Measurements from ENCODE around the gene NOP58.

GRCh38 chr2:202270487-202270886, 4.9 kb downstream of the NOP58 start:
- TF ChIP-seq CTCF (conservative IDR thresholded peaks at IDR 0.05 in 1 of 2, IDR thresholded peaks at IDR 0.05 in 1 of 2; ENCODE audit: low read depth in 1 of 2, low read length in 2 of 2) (no peak), EZH2 (IDR thresholded peaks at IDR 0.05; ENCODE audit: low read length, missing control alignments) (no peak)

All from fibroblast of lung (primary cell).